GM21723 (cell line): ENCODE results near the gene ARL6IP5.

ENCODE experiments used
- ATAC-seq: cut with Tn5 transposase; IDR thresholded peaks from one replicate; pipeline ENCODE4 v1.9.1; 2021; ENCODE audit warnings: mild to moderate bottlenecking, moderate library complexity; ENCODE audit not compliant: unreplicated experiment

Gene ARL6IP5, protein sequence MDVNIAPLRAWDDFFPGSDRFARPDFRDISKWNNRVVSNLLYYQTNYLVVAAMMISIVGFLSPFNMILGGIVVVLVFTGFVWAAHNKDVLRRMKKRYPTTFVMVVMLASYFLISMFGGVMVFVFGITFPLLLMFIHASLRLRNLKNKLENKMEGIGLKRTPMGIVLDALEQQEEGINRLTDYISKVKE

DNA sequence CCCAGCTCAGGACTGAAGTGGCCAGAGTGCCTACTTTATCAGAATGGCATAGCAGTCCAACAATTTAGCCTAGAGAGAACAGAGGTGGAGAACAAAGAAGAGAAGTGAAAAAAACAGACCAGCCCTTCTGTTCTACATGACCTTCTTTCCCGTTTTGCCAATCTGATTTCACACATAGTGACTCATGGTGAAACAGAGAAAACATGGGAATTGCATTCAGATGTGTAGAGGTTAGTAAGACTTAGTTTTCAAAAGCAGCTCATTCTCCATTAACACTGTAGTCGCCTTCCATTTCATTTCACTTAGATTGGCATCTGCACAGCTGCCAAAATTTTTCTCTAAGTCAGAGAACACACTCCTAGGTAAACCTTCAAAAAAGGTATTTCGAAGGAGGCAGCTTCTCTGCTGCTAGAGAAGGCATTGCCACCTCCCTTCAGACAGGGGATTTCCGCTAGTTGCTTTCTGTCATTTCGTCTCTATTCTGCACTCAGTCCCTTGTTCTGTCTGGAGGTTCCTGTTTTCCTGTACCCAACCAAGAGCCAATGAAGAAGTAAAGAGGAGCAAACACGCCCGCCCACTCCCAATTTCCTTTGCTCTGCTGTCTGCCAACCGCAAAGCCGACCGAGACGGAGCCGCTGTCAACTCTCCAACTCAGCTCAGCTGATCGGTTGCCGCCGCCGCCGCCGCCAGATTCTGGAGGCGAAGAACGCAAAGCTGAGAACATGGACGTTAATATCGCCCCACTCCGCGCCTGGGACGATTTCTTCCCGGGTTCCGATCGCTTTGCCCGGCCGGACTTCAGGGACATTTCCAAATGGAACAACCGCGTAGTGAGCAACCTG, at the start of gene ARL6IP5:
Gene ARL6IP5, plus strand, starts transcription at position 612 of the 842 bp plus-strand sequence. Its CDS starts 111 bp downstream, at position 723.
- ATAC-seq = peak; percentile 54

DNA sequence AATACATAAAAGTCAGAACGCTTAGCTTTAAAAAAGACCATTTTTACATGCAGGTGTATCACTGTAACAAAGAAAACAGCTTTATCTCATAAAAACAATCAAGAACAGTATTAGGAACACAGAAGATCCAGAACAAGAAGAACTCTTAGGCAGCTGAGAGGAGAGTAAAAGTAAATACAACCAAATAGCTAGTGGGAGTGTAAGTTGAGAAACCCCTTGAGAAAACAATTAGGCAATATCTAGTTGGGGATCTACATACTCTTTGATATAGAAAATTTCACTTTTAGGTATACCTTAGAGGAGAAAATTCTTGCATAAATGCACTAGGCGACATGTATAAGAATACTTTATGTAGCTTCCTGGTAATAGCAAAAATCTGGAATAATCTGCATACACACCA, 40.1 kb upstream of the ARL6IP5 start:
- no peak for ATAC-seq

DNA sequence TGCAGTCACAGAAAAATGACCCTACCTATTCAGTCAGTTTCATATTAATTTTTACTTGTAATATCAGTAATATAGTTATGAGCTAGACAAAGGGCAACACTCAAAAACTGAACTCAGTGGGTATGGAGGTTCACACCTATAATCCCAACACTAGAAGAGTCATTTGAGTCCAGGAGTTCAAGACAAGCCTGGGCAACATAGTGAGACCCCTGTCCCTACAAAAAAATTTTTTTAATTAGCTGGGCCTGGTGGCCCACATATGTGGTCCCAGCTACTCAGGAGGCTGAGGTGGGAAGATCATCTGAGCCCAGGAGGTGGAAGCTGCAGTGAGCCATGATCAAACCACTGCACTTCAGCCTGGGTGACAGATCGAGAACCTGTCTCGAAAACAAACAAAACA, 35.7 kb upstream of the ARL6IP5 start:
- no peak for ATAC-seq

DNA sequence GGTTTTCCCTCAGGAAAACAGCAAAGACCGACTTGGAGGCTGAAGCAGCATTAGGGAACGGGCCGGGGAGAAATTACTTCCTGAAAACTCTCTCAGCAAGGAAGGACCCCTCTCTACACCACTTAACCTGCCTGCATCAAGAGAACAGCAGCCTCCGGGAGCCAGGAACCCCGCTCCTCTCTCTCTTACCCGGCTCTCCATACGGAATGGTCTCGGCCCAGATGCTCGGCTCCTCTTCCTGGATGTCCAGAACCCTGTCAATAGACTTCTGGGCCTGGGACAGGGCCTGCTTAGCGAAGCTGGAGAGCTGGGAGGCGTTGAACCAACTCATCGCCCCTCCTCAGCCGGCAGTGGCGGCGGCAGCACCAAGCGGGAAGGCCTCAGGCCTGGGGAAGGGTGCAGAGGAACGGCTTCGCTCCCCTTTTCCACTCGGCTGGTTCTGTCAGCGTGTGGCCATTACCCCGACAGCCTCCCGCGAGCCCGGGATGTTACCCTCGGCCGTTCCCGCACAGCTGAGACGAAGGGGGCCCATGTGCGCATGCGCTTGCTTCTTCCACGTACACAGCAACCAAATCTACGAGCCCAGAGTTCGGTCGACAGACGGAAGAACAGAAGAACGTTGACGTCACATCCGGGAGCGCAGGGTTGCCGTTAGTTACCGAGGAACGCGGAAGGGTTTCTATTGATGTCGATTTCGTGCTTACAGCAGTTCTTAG, 32.8 kb upstream of the ARL6IP5 start, which contains the start of gene TMF1:
Gene TMF1, minus strand, starts transcription at position 578 of the 716 bp plus-strand sequence. Its CDS starts 247 bp downstream, at position 331.
- ATAC-seq = peak; percentile 94

DNA sequence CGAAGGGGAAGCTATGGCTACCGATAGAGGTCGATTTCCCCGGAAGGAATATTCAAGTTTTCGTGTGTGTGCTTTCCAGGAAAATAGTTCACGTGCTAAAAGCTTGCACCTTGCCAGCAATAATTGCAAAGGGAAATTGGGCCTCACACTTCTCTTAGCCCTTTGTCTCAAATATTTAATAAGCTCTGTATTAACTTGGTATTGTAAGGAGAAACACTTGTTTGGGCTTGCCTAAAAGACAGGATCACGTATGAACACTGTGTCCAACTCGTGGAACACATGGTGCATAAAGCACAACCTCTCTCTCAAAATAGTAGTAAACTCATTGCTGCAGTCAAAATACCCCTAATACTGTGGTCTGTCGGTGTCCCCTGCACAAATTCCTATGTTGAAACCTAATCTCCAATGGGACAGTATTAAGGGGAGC, 32.3 kb upstream of the ARL6IP5 start:
- peak; percentile 4 for ATAC-seq

DNA sequence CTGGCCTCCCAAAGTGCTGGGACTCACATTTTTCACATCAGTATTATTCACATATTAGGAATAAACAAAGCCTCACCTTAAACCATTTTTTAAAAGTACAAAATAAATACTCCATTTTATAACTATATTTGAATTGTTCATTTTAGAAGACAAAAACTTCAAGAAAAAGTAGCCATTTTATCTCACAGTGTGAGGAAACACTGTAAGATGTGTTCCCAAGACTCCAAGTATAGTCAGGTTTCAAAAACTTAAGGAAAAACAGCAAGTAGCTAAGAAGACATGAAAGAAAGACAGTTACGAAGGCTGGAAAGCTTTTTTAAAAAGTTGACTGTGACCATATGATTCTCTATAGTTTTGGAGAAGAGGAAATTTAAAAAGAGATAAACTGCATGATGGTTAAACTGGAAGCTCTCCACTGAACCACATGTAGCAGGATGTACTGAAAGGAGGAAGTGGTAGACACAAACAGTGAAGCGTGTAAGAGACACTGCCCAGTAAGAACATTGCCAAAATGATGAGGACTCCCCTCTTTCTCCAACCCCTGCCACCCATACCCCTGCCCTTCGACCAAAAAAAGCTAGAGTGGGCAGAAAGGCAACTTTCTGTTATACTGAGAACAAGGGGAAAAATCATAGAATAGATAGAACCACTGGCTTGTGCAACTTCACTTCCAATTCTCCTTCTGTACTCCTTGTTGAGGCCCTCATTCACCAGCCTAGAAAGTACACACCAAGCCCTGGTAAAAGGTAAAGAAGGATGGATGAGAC, 26.4 kb upstream of the ARL6IP5 start:
- ATAC-seq = peak; percentile 99

DNA sequence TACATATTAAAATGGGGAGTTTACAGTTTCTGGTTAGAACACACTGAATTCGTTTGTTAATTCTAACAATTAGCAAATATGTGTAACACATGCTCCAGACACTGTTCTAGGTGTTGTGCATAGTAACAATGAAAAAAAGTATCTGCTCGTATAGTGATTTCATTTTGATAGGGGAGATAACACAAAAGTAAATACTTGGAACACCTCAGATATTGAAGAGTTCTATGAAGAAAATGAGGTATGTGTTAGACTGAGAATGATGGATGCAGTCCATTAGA, 25.9 kb upstream of the ARL6IP5 start:
- ATAC-seq = peak; percentile 11

DNA sequence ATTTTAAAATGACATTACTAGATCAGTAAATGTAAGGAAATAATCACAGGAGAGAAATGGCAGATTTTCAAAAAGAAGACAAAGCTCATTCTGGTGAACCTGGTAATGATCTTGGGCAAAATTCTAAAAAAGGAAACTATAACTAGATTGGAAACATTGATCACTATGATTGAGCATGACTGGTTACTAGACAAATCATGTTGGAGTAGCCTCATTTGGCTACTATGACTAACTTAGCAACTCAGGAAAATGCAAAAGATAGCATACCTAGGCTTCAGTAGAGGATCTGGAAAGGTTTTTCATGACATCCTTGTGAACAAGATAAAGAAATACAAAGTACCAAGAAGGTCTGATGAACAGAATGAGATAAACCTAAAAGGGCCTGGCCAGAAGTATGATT, 25.0 kb upstream of the ARL6IP5 start:
- no peak for ATAC-seq

DNA sequence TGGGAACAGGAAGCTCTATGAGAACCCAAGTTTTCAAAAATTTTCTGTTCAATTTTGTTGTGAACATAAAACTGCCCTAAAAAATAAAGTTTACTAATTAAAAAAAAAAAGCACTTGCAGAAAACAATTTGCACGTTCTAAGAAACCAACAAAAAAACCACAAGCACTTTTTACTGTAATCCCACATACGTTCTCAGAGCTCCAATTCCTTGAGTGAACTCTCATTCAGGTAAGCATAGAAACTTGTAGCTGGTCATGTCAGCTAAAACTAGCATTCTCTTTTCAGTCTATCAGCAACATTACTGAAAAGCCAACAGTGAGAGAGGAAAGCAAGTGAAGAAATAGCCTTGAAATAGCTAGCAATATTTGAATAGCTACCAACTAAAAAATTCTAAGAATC, 21.1 kb upstream of the ARL6IP5 start:
- no peak for ATAC-seq

DNA sequence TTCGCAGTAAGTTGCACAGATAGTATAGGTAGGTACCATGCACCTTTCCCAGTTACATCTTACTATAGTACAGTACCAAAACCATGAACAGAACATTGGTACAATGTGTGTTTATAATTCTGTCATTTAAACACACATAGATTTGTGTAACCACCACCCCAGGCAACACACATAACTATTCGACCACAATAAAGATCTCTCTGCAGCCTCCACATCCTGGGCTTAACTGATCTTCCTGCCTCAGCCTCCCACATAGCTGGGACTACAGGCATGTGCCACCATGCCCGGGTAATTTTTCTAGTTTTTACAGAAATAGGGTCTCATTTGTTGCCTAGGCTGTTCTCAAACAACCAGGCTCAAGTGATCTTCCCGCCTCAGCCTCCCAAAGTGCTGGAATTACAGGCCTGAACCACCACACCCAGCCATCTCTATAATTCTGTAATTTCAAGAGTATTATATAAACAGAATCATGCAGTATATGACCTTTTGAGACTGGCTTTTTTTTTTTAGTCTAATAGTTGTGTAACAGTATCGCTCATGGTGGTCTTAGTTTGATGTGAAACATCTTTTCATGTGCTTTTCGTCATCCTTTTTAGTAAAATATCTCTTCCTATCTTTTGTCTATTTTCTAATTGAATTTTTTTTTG, 19.3 kb upstream of the ARL6IP5 start:
- no peak for ATAC-seq

DNA sequence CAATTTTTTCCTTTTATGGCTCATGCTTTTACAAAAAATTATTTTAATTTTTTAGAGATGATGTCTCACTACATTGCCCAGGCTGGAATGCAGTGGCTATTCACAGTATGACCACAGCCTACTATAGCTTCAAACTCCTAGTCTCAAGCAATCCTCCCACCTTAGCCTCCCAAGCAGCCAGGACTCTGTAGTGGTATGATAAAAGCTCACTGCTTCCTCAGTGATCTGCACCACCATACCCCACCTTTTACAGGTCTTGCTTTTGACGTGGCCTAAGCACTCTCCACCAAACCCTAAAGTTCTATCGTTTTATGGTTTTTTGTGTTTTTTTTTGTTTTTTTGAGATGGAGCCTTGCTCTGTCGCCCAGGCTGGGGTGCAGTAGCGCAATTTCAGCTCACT, 18.6 kb upstream of the ARL6IP5 start:
- ATAC-seq = no peak

DNA sequence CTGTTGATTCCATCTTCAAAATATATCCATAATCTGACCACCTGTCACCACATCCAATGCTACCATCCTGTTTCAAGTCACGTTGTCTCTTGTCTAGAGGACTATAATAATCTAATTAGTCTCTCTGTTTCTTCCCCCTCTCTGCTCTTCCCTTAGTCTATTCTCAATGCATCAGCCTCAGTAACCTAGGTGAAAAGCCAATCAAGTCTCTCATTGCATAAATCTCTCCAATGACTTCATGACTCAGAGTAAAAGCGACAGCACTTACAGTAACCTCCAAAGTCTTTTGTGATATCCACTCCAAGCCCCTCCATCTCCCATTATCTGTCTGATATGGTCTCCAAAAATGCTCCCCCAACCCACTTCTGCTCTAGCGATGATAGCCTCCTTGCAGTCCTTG, 11.8 kb upstream of the ARL6IP5 start:
- no peak for ATAC-seq

DNA sequence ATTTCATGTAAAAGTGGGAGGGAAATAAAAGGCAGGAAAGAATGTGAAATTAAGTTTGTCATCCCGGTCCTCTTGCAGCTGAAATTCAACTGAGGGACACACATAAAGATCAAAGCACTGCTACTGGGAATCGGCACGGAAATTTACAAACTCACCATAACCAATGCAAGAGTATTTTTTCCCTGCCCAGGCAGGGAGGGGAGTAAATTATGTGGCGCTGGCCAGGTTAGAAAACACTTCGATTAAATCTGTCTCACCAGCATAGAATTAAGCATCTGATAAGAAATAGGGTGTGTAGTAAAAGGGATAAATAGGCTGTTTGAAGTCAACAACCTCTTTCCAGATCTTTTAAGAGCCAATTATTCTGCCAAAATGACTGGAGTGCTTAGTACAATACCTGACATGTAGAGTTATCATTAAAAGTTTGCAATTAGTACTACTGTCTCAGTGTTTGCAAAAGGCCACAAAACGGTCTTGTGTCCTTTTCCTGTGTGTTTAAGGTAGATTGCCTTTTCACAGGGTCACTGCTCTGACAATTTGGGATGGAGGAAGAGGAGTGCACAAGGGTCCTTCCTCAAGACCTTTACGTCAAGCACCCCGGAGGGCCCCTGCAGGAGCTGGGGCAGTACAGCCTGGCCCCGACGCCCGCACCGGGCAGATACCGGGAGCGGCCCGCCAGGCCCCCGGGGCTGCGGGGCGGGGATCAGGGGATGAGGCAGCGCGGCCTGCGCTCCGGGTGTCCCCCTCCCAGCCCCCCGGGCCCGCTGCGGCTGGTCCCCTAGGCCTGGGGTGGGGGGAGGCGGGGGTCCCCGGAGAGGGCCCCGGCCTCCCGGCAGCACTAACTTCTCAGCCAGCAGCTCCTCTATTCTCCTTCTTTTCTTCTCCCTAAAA, 5.2 kb upstream of the ARL6IP5 start:
- ATAC-seq = peak; percentile 18

DNA sequence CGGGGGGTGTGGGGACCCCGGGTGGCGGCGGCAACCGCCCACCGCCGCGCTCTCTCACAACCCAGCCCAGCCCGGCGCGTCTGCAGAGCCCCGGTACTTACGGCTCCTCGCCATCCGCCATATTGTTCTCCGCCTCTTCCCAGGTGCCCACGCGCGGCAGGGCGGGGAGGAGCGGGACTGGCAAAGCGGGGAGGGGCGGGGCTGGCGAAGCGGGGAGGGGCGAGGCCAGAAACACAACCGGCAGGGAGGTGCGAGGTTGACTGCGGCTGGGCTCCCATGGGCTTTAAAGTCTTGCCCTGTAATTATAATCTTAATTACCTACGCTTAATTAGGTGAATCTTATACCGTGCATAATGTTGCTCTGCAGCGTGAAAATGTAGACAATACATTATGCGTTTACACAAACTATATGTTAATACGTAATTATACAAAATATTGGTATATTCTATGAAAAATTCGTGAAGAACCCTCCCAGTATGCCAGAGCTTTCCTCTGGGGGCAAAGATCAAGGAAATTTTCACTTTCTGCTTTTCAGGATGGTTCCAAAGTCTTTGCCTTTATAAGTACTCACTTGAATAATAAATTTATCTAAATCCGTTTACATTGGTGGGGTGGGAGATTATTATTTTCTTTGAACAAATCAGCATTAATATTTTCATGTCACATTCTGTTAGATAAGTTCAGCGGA, 4.4 kb upstream of the ARL6IP5 start, which contains the start of gene UBA3:
Gene UBA3, minus strand, starts transcription at position 133 of the 688 bp plus-strand sequence. Its CDS starts 12 bp downstream, at position 121.
- peak; percentile 48 for ATAC-seq

DNA sequence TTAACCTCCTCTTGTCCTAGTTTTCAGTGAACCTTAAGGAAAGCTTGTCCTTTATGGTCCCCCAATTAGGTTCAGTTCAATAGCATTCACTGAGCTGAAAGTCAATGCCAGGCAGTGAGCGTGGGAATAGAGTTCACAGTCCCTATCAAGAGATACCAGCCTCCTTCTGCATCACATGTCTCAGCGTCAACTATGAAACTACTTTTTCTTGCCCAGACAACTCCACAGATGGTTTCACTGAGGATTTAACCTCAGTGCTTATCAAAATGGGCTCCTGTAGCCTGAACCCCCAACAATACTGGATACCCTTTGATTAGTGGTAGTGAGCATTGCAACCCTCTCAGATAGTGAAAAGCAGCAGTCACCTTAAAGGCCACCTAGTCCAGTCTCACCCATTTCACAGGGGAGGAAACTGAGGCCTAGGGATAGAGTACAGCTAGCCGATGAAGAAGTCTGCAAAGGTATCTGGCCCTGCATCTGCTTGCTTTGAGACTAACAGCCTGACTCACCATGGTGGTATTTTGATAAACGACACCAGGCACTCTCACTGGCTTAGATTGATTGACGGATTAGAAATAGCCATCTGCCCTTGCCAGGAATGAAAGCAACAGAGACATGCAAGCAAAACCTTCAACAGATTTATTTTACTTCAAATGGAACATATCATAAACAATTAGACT, 3.0 kb upstream of the ARL6IP5 start:
- no peak for ATAC-seq

DNA sequence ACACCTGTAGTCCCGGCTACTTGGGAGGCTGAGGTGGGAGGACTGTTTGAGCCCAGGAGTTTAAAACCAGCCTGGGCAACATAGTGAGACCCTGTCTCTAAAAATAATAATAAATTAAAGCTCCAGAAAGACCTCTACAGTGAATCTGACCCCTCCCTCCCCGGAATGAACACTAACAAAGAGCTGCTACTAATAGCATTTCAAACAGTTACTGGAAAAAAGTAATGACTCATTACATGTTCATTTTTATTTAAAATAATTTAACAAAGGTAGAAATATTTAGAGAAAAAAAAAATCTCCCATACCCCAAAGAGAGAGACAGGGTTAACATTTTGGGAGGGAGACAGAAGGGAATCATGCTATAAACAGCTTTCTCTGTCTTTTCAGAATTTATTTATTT, 2.4 kb upstream of the ARL6IP5 start:
- ATAC-seq = no peak

DNA sequence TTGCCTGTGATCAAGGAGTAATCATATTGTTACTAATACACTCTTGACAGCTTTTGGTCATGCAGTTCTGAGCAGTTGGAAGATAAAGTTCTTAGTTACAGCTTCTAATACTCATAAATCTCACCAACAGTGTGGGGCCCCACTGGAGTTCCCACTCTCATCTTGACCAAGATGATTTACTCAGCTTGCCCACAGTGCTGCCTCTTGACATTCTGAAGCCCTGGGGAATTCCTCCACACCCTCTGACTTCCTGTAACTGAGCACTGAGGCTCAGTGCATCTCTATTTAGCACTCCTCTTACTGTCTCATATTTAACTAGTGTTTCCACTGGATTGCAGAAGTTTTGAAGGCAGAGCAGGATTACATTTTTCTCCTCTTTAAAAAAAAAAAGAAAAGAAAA, 1.9 kb upstream of the ARL6IP5 start:
- ATAC-seq = peak; percentile 51

DNA sequence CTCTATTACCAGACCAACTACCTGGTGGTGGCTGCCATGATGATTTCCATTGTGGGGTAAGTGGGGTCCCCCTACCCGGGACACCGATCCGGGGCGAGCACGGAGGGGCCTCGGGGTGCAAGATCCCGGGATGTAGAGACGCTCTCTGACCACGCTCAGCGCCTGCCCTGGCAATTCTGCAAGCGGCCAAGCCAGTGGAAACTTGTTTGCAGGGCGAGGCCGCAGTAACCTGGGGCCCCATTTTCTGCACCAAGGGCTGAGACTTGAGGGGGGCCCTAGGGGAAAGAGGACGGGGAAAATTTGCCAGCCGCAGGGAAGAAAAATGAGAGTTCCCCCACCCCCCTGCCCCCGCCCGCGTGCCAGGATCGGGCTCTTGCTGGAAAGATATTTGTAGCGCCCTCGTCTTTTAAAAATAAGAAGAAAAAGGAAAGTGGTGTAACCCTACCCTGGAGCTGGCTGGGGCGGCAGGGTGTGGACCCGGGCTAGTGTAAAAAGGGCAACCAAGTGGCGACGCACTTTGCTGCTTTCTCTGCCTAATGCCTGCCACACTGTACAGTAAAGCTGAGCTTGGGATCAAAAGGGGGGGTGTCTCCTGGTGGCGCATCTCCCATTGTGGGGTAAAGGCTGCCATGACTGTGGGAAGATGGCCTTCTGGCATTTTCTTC, 563 bp downstream of the ARL6IP5 start:
- ATAC-seq = no peak
